Amniotic stem cell (primary cell): ENCODE results near the gene LRRK1.

Experiments
- DNase-seq: peaks from one replicate; lab custom pipeline; 2025; lab: John Stamatoyannopoulos, UW

The LRRK1 gene

GRCh38 chr15:101043911-101044624, 124.9 kb downstream of the LRRK1 start:
- no peak for DNase-seq

- no peak for DNase-seq
These were observed 125.6 kb downstream of the LRRK1 start for GRCh38 chr15:101044625-101045235.

DNA sequence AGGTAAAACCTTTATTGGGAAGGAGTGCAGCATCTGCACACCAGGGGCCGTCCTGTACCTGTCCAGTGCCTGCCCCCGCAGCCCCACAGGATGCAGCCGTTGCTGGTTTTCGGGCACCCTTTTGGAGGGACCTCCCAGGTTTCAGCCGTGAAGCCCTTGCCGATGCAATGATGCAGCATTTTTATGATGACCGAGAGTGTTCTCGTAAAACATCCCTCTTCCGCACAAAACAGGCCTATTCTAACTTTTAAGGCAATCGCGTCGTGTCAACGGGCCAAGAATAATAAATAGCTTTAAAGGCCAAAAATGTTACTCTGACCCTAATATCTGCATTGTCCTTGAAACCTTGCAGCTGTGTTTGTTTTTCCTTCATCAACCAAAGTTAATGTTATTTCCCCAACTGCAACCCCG, 126.1 kb downstream of the LRRK1 start:
- DNase-seq = no peak

- no peak for DNase-seq
These were observed 126.9 kb downstream of the LRRK1 start for GRCh38 chr15:101045835-101046691.

DNA sequence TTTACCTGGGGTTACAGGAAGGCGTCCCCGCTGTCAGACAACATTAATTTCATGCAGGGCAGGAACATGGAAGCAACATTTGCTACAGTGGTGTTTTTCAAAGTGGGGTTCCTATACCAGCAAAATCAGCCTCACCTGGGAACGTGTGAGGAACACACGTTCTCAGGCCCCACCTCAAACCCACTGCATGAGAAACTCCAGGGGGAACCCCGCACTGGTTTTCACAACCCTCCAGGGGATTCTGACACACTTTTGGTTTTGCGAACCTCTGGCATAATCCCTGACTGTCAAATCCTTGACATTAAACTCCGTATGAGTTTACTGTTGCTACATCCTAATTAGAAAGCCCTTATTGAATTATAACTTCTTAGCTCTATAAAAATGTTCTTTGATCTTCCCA, 127.7 kb downstream of the LRRK1 start:
- no peak for DNase-seq

DNA sequence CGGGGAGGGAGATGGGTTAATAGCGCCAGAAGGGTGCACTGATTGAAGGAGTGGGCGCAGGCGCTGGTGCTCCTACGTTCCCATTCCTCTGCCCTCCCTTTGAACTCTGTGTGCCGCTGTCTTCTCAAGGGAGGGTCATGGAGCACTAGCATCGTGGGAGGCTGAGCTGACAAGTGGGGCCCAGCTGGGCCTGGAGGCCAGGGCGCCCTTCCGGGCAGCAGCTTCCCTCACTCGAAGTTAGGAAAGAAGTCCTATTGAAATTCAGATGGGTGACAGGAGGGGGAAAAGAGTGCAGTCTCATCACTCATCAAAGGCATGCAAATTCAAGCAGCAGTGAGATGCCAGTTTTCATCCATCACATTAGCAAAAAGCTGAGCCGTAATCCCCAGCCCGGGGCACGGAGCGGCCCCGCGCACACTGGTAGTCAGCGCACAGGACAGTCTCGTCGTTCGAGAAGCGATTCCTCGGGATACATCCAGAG, 128.2 kb downstream of the LRRK1 start:
- DNase-seq = no peak

DNA sequence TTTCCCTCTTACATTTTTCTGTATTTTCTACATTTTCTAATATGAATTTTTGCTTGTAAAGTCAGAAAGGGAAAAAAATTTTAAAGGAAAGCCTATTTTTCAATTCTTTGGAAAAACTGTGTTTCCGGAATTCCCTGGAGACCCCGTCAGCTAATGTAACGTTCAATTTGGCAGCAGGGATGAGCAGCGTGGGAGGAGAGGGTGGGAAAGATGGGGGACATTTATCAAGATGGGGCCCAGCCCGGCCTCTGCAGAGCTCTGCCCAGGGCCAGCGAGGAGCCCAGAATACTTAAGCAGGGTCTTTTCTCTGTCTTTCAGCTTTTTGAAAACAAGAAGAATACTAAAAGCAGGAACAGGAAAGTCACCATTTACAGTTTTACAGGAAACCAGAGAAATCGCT, 129.0 kb downstream of the LRRK1 start:
- DNase-seq = no peak

DNA sequence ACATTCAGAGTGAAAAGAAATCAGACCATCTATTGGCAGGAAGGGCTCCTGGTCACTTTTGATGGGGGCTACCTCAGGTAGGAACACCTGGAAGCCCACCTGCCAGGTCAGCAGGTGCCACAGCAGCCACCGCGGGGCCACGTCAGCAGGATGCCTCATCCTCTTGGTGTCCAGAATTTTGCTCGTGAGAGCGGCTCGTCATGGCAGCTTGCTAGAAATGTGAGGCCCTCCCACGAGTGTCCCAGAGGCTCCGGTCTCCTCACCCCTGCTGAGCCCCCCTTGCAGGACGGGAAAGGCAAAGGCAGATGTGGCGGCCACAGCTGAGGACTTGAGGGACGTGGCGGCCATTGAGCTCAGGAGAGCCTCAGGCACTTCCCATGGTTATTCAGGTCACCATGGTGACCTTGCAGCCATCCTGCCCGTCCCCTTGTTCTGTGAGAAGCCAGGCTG, 129.4 kb downstream of the LRRK1 start:
- no peak for DNase-seq

- DNase-seq = no peak
These were observed 130.1 kb downstream of the LRRK1 start for GRCh38 chr15:101049282-101049681.

- DNase-seq = no peak
These were observed 130.9 kb downstream of the LRRK1 start for GRCh38 chr15:101049856-101050622.

GRCh38 chr15:101050623-101051290, 131.6 kb downstream of the LRRK1 start:
- DNase-seq = no peak

DNA sequence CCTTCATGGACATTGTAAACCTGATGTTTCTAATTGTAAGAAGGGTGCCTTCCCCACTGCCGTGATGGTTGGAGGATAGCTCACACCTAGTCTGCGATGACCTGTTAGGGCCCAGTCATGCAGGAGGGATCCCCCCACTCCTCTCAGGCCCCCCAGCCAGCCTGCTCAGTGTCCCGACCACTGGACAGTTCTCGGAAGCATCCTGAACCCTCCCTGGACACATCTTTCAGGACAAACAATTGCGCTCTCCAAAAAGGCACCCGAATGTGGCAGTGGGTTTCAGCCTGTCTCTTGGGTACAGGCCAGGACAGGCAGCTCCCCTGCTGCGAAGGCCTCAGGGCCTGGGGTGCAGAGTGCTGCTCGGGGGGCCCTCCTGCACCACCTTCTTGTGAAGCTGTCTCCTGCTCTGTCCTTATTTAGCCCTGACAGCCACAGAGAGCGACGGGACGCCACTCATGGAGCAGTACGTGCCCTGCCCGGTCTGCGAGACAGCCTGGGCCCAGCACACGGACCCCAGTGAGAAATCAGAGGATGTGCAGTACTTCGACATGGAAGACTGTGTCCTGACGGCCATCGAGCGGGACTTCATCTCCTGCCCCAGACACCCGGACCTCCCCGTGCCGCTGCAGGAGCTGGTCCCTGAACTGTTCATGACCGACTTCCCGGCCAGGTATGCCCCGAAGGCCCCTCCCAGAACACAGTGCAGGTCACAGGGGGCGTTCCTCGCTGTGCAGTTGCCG, 132.3 kb downstream of the LRRK1 start:
- DNase-seq = no peak

DNA sequence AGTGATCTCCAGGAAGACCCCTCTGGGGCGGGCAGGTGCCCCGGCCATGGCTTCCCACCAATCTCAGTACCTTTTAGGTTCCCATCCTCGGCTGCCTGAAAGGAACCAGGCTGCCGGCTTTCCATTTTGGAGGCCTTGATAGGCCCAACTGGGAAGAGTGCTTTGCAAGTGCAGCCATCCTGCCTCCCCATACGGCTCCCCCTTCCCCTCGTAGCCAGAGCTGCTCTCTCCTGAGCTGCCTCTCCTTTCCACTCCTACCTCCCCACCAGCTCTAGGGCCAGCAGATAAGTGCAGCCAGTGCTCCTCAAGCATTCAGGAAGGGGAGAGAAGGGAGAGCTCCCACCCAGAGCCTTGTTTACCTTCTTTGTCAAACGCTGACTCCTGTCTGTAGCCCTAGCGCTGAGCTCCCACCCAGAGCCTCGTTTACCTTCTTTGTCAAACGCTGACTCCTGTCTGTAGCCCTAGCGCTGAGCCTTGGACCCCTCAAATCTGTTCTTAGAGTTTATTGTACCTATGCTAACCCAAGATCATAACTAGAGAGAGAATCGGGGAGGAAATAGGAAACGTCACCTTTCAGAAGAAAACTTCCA, 133.0 kb downstream of the LRRK1 start:
- no peak for DNase-seq

GRCh38 chr15:101052681-101053121, 133.5 kb downstream of the LRRK1 start:
- no peak for DNase-seq

DNA sequence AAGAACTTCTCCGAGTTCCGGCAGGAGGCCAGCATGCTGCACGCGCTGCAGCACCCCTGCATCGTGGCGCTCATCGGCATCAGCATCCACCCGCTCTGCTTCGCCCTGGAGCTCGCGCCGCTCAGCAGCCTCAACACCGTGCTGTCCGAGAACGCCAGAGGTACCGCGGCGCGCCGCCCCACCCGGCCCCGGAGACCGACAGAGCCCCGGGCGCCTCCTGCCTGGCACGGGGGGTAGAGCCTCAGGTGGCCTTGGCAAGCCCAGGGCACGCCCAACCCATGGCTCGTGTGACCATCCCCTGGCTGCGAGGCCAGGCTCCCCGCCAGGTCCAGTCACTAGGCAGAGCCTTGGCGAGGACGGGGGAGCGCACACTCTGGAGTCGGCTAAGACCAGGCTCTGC, 134.1 kb downstream of the LRRK1 start:
- DNase-seq = no peak

GRCh38 chr15:101054116-101054515, 135.0 kb downstream of the LRRK1 start:
- no peak for DNase-seq

- DNase-seq = no peak
These were observed 135.8 kb downstream of the LRRK1 start for GRCh38 chr15:101054991-101055390.

- DNase-seq = no peak
These were observed 136.3 kb downstream of the LRRK1 start for GRCh38 chr15:101055411-101055810.

DNA sequence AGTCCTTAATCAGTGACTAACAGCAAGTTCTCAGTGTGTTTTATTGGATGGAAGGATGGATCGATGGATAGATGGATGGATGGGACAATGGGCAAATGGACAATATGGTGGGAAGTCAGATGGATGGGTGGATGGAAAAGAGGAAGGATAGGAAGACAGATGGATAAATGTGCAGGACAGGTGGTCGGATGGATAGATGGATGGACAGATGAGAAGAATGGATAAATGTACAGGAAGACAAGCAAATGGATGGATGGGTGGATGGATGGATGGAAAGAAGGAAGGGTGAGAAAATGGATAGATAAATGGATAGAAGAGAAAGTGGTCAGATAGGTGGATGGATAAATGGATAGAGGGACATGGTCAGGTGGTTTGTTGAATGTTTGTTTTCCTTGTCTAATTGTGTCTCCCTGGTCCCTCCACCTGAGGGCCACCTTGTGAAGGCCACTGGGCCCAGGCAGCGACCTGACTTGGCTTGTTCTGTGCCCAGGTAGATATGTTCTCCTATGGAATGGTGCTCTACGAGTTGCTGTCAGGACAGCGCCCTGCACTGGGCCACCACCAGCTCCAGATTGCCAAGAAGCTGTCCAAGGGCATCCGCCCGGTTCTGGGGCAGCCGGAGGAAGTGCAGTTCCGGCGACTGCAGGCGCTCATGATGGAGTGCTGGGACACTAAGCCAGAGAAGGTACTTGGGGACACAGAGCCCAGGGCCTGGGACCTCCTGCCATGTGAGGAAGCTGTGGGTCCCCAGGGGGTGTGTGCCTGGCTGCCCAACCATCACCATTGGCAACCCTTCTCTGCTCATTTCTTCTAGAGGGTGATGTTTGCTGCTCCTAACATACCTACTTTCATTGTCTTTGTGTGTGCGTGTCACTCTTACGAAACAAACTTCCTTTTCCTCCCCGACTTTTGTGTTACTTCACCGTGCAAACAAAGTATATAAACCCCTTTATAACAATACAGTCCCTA, 137.5 kb downstream of the LRRK1 start:
- no peak for DNase-seq
